ENCODE measurements around the gene HERPUD2.

- no peak for TF ChIP-seq CTCF (IDR thresholded peaks at IDR 0.05)
- no peak for TF ChIP-seq POLR2A (IDR thresholded peaks at IDR 0.05)
- TF ChIP-seq POLR2AphosphoS5 (IDR thresholded peaks at IDR 0.05; ENCODE audit: insufficient read depth in 1 of 2, low read depth in 1 of 2), result no peak
Measured at GRCh38 chr7:35596061-35596460, 98.9 kb downstream of the HERPUD2 start.
